ENCODE results near the gene METRNL.

METRNL gene

GRCh38 chr17:83078378-83079351 is 744 bp upstream of the METRNL start:
- Histone ChIP-seq H3K4me1 (ENCODE audit: insufficient read depth, poor library complexity, severe bottlenecking) (peaks cover 12% of the 10 kb centered on the region), H3K27me3 (ENCODE audit: insufficient read depth, poor library complexity, severe bottlenecking) (peaks cover 10% of the 10 kb centered on the region), H3K27ac (ENCODE audit: poor library complexity, severe bottlenecking) (no peak overlapping the region), H3K36me3 (ENCODE audit: low read depth) (no peaks in the 10 kb centered on the region), H3K4me3 (ENCODE audit: severe bottlenecking) (peak overlapping the region; percentile 78), H3K9me3 (ENCODE audit: severe bottlenecking) (no peaks in the 10 kb centered on the region)
- DNase-seq (ENCODE audit: low spot score) (no peak), ATAC-seq (ENCODE audit: low read depth) (peak; percentile 11)
- no peak for TF ChIP-seq CTCF (IDR thresholded peaks at IDR 0.05; ENCODE audit: poor library complexity, severe bottlenecking)

- no peaks in the 10 kb centered on the region for H3K9me3 ChIP-seq (ENCODE audit: severe bottlenecking)
- peaks cover 14% of the 10 kb centered on the region for H3K4me1 ChIP-seq (ENCODE audit: insufficient read depth, poor library complexity, severe bottlenecking)
- no peaks in the 10 kb centered on the region for H3K36me3 ChIP-seq (ENCODE audit: low read depth)
- H3K27ac ChIP-seq (ENCODE audit: poor library complexity, severe bottlenecking) = no peak overlapping the region
- no peak for TF ChIP-seq CTCF (IDR thresholded peaks at IDR 0.05; ENCODE audit: poor library complexity, severe bottlenecking)
- H3K4me3 ChIP-seq (ENCODE audit: severe bottlenecking) = peak overlapping the region; percentile 78
- peaks cover 10% of the 10 kb centered on the region for H3K27me3 ChIP-seq (ENCODE audit: insufficient read depth, poor library complexity, severe bottlenecking)
- DNase-seq (ENCODE audit: low spot score) (no peak), ATAC-seq (ENCODE audit: low read depth) (no peak)
Observed at GRCh38 chr17:83079766-83080578, 563 bp downstream of the METRNL start.

GRCh38 chr17:83080579-83080857 is 1.1 kb downstream of the METRNL start:
- DNase-seq (ENCODE audit: low spot score) (no peak), ATAC-seq (ENCODE audit: low read depth) (no peak)
- TF ChIP-seq CTCF (IDR thresholded peaks at IDR 0.05; ENCODE audit: poor library complexity, severe bottlenecking) = no peak
- no peak overlapping the region for H3K27ac ChIP-seq (ENCODE audit: poor library complexity, severe bottlenecking)
- no peaks in the 10 kb centered on the region for H3K36me3 ChIP-seq (ENCODE audit: low read depth)
- H3K4me1 ChIP-seq (ENCODE audit: insufficient read depth, poor library complexity, severe bottlenecking) = peaks cover 14% of the 10 kb centered on the region
- peaks cover 10% of the 10 kb centered on the region for H3K27me3 ChIP-seq (ENCODE audit: insufficient read depth, poor library complexity, severe bottlenecking)
- H3K4me3 ChIP-seq (ENCODE audit: severe bottlenecking) = peak overlapping the region; percentile 78
- H3K9me3 ChIP-seq (ENCODE audit: severe bottlenecking) = no peaks in the 10 kb centered on the region

- ATAC-seq (ENCODE audit: low read depth) (no peak), DNase-seq (ENCODE audit: low spot score) (no peak)
- TF ChIP-seq CTCF (IDR thresholded peaks at IDR 0.05; ENCODE audit: poor library complexity, severe bottlenecking) = no peak
- H3K9me3 ChIP-seq (ENCODE audit: severe bottlenecking) = no peaks in the 10 kb centered on the region
- no peak overlapping the region for H3K27ac ChIP-seq (ENCODE audit: poor library complexity, severe bottlenecking)
- H3K4me3 ChIP-seq (ENCODE audit: severe bottlenecking) = peak overlapping the region; percentile 78
- peaks cover 14% of the 10 kb centered on the region for H3K4me1 ChIP-seq (ENCODE audit: insufficient read depth, poor library complexity, severe bottlenecking)
- H3K27me3 ChIP-seq (ENCODE audit: insufficient read depth, poor library complexity, severe bottlenecking) = peaks cover 10% of the 10 kb centered on the region
- no peaks in the 10 kb centered on the region for H3K36me3 ChIP-seq (ENCODE audit: low read depth)
Observed at GRCh38 chr17:83080858-83081683, 1.7 kb downstream of the METRNL start.

Data from RWPE2 (cell line).